GM08714 (cell line): ENCODE data around the gene CTPS1.

ENCODE experiments used
- H3K4me3 ChIP-seq: fragments of 200-500 bp; sonication (Bioruptor generic); 2 replicates; pipeline ENCODE4 v1.5.1; 2014; ENCODE audit warnings: mild to moderate bottlenecking, low read length, inconsistent platforms
- ZNF274 ChIP-seq: IDR thresholded peaks from 2 replicates; pipeline ENCODE4 v1.6.1; 2012; ENCODE audit warnings: mild to moderate bottlenecking, low read depth, low read length

CTPS1 gene

GRCh38 chr1:40979241-40980067 is at the start of gene CTPS1:
CTPS1 (plus strand) TSS chr1:40979696; CDS start chr1:40983291, 3,595 bp downstream.
- peak within 1 kb of the TSS; percentile 98 for H3K4me3 ChIP-seq
- no peak for TF ChIP-seq ZNF274

GRCh38 chr1:40930174-40930964 is 49.1 kb upstream of the CTPS1 start:
- no peak for TF ChIP-seq ZNF274

DNA sequence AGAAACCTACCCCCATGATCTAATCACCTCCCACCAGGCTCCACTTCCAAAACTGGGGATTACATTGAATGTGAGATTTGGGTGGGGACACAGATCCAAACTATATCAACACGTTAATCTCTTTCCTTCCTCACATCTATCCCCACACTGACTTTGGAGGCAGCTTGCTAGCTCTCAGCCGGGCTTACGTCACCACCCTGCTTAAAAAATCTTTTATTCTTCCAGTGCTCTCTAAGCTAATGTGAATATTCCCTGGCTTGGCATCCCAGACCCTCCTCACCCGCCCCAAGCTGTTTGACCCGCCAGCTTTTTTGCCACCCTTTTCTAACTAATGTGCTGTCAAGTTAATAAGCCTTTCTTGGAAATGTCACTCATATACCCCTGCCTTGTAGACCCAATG is 47.9 kb upstream of the CTPS1 start:
- TF ChIP-seq ZNF274: no peak
- no peak overlapping the region for H3K4me3 ChIP-seq

More at GRCh38 chr1:40930174-40930964, 49.1 kb upstream of the CTPS1 start:
- no peak overlapping the region for H3K4me3 ChIP-seq

DNA sequence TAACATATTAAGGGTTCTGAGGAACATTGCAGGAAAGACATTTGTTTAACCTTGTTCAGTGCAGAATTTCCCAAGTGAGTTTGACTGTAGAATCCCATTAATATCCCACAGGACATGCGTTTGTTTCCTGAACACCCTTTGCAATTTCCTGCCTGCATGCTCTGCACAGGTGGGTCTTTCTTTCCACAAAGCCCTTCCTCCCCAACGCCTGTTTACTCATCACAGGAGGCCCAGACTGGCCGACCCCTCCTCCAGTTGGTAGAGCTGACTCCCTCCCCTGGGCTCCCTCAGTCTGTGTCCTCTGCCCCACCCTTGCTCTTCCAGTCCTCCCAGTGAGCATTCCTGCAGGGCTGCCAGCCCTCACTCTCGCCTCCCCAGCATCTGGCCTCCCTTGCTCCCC is 47.5 kb upstream of the CTPS1 start:
- TF ChIP-seq ZNF274: no peak
- H3K4me3 ChIP-seq: no peak overlapping the region

GRCh38 chr1:40936931-40937339 is 42.6 kb upstream of the CTPS1 start:
- TF ChIP-seq ZNF274: no peak

GRCh38 chr1:40938393-40938792 is 41.1 kb upstream of the CTPS1 start:
- no peak overlapping the region for H3K4me3 ChIP-seq
- TF ChIP-seq ZNF274: no peak

More at GRCh38 chr1:40936931-40937339, 42.6 kb upstream of the CTPS1 start:
- no peak overlapping the region for H3K4me3 ChIP-seq

GRCh38 chr1:40939320-40940059 is 40.0 kb upstream of the CTPS1 start:
- no peak overlapping the region for H3K4me3 ChIP-seq
- no peak for TF ChIP-seq ZNF274

- H3K4me3 ChIP-seq: no peak overlapping the region
- no peak for TF ChIP-seq ZNF274
Measured at GRCh38 chr1:40944326-40944725, 35.2 kb upstream of the CTPS1 start.

GRCh38 chr1:40944841-40945430 is 34.6 kb upstream of the CTPS1 start:
- no peak for TF ChIP-seq ZNF274
- no peak overlapping the region for H3K4me3 ChIP-seq

DNA sequence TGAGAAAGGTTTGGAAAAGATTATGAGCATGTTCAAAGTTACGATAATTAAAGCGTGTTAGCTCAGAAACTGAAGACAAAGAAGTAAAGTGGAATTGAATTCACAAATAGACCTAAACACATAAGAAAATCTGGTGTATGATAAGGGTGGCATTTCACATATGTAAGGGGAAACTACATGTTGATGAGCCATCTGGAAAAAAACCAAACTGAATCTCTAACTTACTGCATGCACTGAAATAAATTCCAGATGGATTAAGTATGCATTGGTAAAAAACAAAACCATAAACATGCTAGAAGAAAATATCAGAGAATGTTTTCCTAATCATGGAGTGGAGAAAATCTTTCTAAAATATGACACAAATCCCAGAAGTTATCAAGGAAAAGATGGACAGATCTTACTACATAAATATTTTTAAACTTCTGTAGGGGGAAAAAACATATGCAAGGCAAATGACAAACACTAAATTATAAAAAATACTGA is 34.0 kb upstream of the CTPS1 start:
- TF ChIP-seq ZNF274: no peak
- H3K4me3 ChIP-seq: no peak overlapping the region

GRCh38 chr1:40948741-40949443 is 30.6 kb upstream of the CTPS1 start:
- TF ChIP-seq ZNF274: no peak

DNA sequence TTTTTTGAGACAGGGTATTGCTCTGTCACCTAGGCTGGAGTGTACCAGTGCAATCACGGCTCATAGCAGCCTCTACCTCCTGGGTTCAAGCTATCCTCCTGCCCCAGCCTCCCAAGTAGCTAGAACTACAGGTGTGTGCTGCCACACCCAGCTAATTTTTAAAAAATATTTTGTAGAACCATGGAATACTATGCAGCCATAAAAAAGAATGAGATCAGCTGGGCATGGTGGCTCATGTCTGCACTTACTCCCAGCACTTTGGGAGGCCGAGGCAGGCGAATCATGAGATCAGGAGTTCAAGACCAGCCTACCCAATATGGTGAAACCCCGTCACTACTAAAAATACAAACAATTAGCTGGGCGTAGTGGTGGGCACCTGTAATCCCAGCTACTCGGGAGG is 29.9 kb upstream of the CTPS1 start:
- no peak overlapping the region for H3K4me3 ChIP-seq
- no peak for TF ChIP-seq ZNF274

More at GRCh38 chr1:40948741-40949443, 30.6 kb upstream of the CTPS1 start:
- no peak overlapping the region for H3K4me3 ChIP-seq

GRCh38 chr1:40951943-40952743 is 27.4 kb upstream of the CTPS1 start:
- no peak for TF ChIP-seq ZNF274

More at GRCh38 chr1:40951943-40952743, 27.4 kb upstream of the CTPS1 start:
- no peak overlapping the region for H3K4me3 ChIP-seq
